HG03064 (cell line): ENCODE measurements around the gene HLX.

Source experiments
- ATAC-seq: cut with Tn5 transposase; IDR thresholded peaks from one replicate; pipeline ENCODE4 v1.9.1; 2021; ENCODE audit warnings: low read depth; ENCODE audit not compliant: unreplicated experiment

HLX gene, protein sequence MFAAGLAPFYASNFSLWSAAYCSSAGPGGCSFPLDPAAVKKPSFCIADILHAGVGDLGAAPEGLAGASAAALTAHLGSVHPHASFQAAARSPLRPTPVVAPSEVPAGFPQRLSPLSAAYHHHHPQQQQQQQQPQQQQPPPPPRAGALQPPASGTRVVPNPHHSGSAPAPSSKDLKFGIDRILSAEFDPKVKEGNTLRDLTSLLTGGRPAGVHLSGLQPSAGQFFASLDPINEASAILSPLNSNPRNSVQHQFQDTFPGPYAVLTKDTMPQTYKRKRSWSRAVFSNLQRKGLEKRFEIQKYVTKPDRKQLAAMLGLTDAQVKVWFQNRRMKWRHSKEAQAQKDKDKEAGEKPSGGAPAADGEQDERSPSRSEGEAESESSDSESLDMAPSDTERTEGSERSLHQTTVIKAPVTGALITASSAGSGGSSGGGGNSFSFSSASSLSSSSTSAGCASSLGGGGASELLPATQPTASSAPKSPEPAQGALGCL

DNA sequence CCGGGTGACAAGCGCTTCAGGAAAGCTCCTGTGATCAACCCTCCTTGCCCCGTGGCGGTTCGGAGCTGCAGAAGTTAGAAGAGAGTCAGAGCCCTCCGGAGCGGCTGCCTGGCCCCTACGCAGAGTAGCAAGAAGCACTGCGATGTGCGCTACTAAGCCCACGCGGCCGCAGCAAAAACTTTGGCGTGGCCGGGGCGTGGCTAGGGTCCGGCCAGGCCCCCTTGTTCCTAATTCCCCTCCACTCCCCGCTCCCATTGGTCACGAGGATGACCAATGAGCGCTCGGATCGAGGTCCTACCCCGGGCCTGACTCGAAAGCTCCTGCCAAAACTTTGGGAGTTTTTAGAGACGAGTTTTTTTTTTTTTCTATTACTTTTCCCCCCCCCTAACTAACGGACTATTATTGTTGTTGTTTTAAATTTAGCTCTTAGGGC lies at the start of gene HLX:
HLX (plus strand) TSS at position 368 of the 433 bp plus-strand sequence. CDS start 415 bp downstream, outside the sequence.
- ATAC-seq: no peak

DNA sequence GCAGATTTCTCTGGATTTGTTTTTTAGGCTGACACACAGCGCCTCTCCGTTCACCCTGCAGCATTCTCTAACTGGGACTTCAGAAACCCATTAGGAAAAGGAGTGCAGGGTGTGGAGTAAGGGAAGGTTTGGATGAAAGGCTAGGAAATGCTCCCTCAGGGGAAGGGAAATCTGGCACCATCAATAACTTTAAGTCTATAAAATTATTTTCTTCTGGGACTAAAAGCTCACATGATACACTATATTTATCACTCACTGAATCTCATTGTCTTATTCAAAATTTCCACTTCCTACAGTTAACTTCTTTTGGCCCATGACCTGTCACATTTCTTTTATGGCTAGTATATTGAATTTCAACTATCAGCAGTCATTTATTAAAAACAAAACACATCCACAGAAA lies 45.8 kb upstream of the HLX start:
- ATAC-seq: no peak

DNA sequence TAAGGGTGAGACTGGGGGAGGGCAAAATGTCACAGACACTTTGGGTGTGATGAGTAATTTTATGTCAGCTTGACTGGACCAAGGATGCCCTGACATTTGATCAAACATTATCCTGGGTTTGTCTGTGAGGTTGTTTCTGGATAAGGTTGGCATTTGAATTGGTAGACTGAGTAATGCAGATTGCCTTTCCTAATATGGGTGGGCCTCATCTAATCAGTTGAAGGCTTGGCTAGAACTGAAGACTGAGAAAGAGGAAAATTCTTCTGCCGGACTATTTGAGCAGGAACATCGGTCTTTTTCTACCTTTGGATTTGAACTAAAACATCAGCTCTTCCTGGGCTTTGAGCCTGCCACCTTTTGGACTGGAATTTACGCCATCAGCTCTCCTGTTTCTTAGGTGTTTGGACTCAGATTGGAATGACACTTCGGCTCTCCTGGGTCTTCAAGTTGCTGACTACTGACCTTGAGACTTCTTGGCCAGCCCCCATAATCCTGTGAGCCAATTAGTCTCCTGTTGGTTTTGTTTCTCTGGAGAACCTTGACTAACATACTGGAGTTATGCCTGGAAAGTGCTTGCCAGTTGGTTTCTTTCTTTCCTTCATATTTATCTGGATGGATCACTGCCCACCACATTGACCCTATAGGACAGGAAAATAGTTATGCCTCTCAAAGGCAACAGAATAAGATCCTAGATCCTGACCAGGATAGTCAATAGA lies 44.9 kb upstream of the HLX start:
- ATAC-seq: no peak

DNA sequence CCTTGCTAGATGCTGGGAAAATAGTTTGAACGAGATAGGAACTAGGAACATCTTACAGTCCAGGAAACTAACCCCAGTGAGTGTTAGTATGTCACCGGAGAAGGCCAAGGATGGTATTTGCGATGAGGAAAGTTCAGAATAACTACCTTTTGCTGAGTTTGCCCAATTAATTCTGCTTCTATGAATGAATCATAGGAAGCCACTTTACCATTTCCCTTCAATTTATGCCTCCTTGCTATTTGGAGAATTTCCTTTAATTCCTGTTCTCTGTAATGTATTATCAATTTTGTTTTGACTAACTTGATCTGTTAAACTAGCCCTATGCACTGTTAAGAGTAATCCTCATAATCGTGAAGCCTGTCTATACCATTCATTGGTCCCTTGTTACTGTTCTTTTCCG lies 40.7 kb upstream of the HLX start:
- no peak for ATAC-seq

DNA sequence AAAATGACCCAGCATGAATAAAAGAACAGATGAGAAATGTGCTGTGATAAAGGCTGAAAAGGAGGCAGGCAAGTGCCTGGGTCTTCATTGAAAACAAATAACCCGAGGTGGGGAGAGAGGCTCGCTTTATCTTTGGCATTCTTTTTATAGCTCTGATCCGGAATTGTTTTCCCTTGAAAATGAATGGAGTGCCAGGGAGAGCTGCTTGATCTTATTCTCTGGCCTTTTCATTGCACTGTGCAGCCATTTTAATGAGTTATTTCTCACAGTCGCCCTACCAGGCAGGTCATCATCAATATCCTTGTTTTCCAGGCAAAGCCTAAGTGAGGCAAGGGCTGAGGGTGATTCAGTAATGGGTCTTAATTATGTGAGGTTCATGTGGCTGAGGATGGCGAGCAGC lies 39.8 kb upstream of the HLX start:
- ATAC-seq: no peak

DNA sequence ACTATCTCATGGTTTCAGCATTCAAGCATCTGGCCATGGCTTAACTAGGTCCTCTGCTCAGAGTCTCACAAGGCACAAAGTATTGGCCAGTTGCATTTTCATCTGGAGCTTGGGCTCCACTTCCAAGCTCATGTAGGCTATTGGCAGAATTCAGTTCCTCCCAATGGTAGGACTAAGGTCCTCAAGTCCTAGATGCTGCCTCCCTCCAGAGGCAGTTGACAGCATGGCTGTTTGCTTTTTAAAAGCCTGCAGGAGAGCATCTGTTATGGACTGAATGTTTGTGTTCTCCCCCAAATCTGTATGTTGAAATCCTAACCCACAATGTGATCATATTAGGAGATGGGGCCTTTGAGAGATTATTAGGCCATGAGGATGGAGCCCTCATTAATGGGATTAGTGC lies 38.0 kb upstream of the HLX start:
- ATAC-seq: no peak

DNA sequence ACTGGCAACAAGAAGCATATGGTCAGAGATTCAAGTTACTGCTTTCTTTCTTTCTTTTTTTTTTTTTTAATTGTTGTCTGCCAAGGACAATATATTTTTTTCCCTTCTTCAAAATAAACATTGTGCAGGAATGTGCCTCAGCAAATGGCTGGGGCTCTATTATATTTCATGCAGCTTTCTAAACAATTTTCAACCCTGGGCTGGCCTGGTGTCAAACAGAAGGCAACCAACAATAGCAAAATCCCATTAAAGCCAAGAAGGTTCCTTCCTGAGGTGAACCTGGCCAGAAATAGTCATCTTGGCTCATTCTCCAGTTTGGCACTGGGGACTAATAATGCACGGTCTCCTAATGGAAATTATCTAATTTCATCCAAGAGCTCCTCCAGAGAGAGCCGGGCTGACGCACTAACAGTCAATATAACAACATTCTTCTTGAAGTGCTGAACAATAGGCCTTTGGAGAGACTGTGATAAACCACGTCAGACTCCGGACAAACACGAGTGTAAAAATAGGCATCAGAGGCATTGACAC lies 35.7 kb upstream of the HLX start:
- ATAC-seq: no peak

DNA sequence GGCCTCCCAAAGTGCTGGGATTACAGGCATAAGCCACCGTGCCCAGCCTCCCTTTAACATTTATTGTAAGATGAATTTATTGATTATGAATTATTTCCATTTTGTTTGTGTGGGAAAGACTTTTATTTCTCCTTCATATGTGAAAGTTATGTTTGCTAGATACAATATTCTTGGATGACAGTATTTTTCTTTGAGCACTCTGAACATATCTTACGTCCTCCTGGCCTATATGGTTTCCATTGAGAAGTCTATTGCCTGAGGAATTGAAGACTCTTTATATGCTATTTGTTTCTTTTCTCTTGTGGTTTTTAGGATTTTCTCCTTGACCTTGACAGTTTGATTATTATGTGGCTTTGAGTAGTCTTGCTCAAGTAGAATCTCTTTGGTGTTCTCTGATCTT lies 26.8 kb upstream of the HLX start:
- no peak for ATAC-seq

DNA sequence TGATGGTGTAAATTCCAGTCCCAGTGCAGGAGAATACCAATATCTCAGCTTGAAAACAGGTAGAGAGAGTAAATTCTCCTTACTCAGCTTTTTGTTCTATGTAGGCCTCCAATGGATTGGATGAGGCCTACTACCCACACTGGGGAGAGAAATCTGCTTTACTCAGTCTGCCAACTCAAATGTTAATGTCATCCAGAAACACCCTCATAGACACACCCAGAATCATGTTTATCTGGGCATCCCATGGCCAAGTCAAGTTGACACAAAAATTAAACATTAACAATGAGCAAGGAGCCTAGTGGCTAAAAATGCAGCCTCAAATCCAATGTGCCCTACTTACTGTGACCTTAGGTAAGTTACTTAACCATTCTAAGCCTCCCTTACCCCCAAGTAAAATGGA lies 6.9 kb upstream of the HLX start:
- no peak for ATAC-seq

DNA sequence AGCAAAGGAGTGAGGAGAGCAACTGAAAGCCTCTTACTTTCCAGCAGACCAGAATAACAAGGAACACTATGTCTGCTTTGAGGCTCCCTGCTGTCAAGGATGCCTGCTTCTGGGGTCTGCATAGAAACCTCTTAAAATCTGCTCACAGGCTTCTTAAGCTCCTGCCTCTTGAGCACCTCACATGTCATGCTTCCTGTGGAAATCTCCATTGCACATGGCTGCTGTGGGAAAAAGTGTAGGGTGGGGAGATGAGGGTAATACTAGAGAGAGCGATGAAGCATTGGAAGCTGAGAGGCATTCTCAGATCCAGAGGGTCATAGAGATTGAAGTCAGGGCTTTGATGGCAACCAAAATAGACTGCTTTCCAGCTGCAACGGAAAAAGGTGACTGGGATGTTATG lies 6.2 kb upstream of the HLX start:
- ATAC-seq: no peak

DNA sequence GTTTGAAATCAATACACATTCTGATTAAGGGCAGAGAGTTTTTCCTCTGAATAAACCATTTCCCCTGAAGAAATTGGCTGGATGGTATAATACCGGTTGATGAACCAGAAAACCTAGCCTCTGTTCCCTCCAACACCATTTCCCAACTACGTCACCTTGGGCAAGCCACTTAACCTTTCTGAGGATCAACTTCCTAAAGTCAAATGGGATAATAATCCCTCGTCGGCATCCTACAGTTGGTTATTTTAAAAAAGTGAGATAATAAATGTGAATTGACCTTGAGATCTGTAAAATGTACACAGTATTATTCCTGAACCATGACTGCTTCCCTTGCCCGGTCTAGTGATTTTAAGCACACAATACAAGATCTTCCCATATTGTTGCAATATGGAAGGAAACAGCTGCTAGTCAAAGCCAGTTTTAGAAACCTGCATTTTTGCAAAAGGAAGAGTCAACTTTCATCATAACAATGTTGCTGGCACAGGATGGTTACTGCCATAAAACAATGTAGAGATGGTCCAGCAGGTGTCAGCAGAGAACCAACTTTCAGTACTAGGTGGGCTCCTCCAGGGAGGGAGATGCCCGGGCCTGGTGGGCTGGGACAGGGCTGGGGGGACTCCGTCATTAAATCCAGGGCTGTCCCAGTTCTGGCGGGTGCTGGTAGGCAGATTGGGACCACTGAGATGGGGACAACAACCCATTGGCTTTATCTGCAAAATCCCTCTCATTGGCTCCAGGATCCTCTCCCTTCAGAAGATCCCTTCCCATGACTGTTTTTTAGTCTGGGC lies 5.2 kb upstream of the HLX start:
- no peak for ATAC-seq

DNA sequence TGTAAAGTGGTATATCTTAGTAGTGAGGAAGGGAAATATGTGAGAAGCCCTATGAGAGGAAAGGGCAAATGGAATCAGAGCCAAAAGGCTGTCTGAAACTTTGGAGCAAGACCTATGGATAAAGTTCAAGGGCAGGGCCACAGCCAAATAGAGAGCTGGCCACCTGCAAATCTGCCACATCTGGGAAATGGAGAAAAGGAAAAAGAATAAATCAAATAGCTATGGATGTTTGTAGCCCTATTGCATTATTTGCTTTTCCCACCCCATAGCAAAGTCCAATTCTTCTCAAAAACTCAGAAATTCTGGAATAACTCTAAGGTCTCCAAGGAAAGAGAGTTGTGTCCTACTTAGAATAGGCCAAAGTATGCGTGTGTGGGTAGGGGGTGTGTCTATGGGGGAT lies 4.0 kb upstream of the HLX start:
- ATAC-seq: no peak

DNA sequence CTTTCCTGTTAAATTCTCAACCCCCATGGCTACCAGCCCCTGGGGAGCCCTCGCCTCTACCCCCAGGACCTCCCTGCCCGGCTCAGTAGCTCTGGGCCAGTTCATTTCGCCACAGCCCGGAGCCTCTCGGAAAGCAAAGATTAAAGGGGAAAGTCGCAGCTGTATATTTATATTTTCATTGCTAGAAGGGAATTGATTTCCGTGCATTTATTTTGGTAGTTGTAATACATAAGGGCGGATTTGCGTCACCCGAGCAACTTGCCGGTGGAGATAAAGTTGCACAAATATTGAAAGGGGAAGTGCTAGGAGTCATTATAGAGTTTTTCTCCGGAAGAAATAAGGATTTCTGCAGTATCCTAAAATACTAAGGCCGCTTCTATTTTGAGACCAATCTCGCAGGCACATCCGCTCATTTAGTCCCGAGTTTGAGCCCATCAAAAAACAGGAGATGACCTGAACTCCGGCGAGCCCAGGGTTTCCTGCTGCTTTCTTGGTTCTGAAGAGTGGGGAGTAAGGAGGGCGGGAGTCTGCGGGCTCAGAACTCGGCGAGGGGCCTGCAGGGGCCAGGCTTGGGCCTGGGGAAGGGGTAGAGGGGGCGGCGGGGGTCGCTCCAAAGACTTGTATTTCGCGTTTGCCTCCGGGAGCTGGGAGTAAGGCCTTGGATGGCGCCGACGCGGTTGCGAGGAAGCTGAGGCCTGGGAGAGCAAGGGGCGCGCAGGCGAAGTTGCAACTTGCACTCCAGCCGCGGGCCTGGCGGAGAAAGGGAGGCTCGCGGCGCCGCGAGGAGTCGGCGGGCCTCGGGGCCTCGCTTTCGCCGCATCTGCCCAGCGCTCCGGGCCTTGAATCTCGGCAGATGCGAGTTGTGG lies 2.5 kb upstream of the HLX start:
- ATAC-seq: no peak

DNA sequence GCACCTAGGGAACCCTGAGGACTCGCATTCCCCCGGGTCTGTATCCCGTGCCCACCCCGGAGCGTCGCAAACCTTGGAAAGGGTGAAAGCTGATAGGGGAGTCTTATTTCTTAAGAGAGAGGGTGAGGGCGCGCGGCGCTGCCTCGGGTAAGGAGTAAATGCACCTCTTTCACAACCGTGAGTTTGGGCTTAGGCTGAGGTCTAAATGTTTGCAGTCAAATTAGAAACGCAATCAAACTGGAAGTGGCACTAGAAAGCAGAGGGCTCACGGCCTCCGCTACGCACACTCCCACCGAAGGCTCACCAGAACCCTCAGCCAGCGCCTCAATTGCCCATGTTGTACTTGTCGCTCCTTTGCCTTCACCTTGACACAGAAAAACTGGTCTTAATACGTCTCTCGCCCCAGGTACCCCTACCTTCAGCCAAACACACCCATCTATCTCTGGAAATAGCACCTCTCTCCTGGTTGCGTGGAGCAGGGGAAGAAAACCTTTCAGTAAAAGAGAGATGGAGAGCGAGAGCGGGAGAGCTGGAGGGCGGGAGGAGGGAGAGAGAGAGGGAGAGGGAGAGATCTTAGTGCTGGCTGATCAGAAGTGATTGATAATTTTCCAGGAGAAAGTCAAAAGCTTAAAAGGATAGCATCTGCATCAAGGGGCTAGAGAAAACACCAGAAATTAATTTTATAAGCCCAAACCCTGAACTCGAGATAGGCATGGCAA lies 1.7 kb upstream of the HLX start:
- ATAC-seq: no peak

DNA sequence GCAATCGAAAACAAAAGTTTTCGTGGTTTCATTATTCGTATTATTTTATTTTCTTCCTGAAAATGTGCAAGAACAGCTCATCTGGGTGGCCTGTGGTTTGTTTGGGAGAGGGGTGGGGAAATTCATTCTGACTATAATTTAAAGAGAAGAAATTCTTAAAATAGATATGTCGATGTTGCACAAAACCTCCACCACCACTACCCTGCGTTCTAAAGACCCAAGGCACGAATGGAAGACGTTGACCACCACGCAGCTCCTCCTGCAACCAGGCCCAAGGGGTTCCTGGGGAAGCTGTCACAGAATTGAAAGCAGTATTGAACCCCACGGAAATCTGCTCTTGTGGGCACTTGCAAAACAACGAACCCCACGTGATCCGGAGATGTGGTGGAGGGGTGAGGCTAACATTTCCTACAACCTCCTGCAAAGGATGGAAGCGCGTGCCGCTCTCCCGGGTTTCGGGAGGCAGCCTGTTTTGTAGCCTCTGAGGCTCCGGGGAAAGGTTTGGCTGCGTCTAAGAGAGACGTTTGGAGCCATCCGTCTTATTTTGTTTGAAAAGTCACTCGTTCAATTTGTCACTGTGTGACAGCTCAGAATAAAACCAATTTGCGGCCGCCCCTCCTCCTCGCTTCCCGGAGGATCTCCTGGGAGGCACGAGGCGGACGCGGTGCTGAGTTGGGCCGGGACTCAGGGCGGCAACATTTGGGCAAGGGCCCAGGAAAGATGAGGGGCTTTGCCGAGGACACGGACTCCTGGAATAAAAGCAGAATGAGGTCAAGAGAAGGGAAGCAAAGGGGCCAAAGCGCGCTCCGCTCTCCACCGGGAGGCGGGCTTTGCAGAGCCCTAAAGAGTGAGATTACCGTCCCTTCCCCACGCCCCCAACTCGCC lies 810 bp upstream of the HLX start:
- no peak for ATAC-seq

DNA sequence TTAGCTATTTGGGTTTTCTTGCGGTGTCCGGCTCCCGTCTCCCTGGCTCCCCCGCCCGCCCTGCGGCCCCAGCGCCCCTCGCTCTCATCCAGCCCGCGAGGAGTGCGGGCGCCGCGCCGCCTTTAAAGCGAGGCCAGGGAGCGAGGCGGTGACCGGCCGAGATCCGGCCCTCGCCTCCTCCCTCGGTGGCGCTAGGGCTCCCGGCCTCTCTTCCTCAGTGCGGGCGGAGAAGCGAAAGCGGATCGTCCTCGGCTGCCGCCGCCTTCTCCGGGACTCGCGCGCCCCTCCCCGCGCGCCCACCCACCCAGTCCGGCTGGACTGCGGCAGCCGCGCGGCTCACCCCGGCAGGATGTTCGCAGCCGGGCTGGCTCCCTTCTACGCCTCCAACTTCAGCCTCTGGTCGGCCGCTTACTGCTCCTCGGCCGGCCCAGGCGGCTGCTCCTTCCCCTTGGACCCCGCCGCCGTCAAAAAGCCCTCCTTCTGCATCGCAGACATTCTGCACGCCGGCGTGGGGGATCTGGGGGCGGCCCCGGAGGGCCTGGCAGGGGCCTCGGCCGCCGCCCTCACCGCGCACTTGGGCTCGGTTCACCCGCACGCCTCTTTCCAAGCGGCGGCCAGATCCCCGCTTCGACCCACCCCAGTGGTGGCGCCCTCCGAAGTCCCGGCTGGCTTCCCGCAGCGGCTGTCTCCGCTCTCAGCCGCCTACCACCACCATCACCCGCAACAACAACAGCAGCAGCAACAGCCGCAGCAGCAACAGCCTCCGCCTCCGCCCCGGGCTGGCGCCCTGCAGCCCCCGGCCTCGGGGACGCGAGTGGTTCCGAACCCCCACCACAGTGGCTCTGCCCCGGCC lies 492 bp downstream of the HLX start:
- ATAC-seq: peak; percentile 55

DNA sequence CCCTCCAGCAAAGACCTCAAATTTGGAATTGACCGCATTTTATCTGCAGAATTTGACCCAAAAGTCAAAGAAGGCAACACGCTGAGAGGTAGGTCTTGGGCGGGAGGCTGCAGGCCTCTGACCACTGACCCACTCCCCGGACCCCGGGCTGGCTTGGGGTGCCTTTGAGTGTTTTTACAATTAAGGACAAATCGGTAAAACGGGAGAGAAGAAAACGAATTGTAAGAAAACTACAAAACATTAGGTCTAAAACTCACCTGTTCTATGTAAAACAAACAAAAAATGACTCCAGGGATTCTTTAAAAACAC lies 1.1 kb downstream of the HLX start:
- no peak for ATAC-seq
